Mucosa of descending colon (tissue), 3 donors: ENCODE results near the gene ADRA1B. TPM values are rescaled to one million over a fixed set of nuclear protein-coding genes. Genes with fewer than 3 reads are reported as not detected.

ENCODE experiments used
- ATAC-seq: fragments of 200-7000 bp; cut with Tn5 transposase; one replicate; pipeline ENCODE4 v1.9.1; 2020; ENCODE audit warnings: mild to moderate bottlenecking, moderate library complexity
- DNase-seq, 3 donors: peaks; one replicate each; pipeline ENCODE4 v3.0.0-alpha.2; 2020
- H3K36me3 ChIP-seq: fragments of 200-600 bp; one replicate; pipeline ENCODE4 v1.8.0; 2021; ENCODE audit warnings: low read depth, mild to moderate bottlenecking
- H3K4me1 ChIP-seq: fragments of 200-600 bp; one replicate; pipeline ENCODE4 v1.8.0; 2021; ENCODE audit warnings: low read depth, mild to moderate bottlenecking
- H3K4me3 ChIP-seq: fragments of 200-600 bp; one replicate; pipeline ENCODE4 v1.8.0; 2021; ENCODE audit warnings: mild to moderate bottlenecking
- H3K9me3 ChIP-seq: fragments of 200-600 bp; one replicate; pipeline ENCODE4 v1.8.0; 2021; ENCODE audit warnings: mild to moderate bottlenecking
- intact Hi-C, 2 donors: fragments of 100-400 bp; cut with DNase I in 1 of 2; cut with micrococcal nuclease in 1 of 2; formaldehyde crosslinking; loops; one replicate each; pipeline versions ENCODE4 v1.11.0 to v1.11.1; 2022; cut with DNase I, micrococcal nuclease
- total RNA-seq, 3 donors: library from RNA; stranded (reverse); fragmentation: NEBNext Ultra II Directional in 2 of 3; extraction: Animal tissue kit (Norgen Biotek cat#: 25700) in 2 of 3; gene quantifications; one replicate each; pipeline versions ENCODE4 v1.2.1 to v1.2.4, GENCODE V29; 2021 to 2023
- TF ChIP-seq, protein P1 (sequence below): fragments of 200-600 bp; IDR thresholded peaks from one replicate; pipeline ENCODE4 v1.8.0; 2022; ENCODE audit warnings: antibody characterized with exemption, mild to moderate bottlenecking
- donor health status: DM: no; HTN: no; CAD: no; lungs with moderate emphysema.
- donor health status: DM: no; HTN: no; CAD: no.
- donor health status: DM: no; HTN: yes; CAD: no.

Gene ADRA1B
- total RNA-seq, 3 donors from 2014 or later = 0.51 to 0.89 (median 0.69) TPM

DNA sequence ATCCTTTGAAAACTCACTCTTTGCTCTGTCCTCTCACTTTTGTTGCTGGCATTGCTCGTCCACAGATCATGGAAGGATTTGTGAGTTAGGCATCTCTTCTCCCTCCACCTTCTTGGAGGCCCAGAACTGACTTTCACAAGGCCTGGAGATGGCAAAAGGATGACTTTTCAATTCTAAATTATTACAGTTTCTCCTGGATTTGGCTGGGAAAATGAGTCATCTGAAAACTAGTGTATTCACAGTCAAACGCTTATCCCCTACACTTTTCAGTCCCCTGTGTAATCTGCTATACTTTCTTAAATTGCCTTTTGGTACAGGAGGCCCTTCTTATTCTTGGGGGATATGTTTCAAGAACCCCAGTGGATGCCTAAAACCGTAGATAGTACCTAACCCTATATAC, 35.6 kb downstream of the ADRA1B start:
- no peak for ATAC-seq

GRCh38 chr5:159953609-159954008, 37.3 kb downstream of the ADRA1B start:
- TF ChIP-seq, protein P1, sequence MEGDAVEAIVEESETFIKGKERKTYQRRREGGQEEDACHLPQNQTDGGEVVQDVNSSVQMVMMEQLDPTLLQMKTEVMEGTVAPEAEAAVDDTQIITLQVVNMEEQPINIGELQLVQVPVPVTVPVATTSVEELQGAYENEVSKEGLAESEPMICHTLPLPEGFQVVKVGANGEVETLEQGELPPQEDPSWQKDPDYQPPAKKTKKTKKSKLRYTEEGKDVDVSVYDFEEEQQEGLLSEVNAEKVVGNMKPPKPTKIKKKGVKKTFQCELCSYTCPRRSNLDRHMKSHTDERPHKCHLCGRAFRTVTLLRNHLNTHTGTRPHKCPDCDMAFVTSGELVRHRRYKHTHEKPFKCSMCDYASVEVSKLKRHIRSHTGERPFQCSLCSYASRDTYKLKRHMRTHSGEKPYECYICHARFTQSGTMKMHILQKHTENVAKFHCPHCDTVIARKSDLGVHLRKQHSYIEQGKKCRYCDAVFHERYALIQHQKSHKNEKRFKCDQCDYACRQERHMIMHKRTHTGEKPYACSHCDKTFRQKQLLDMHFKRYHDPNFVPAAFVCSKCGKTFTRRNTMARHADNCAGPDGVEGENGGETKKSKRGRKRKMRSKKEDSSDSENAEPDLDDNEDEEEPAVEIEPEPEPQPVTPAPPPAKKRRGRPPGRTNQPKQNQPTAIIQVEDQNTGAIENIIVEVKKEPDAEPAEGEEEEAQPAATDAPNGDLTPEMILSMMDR = no peak
- no peaks in the 10 kb centered on the region for H3K36me3 ChIP-seq
- no peak for ATAC-seq
- no peak for DNase-seq
- no peaks in the 10 kb centered on the region for H3K4me1 ChIP-seq
- H3K9me3 ChIP-seq = no peaks in the 10 kb centered on the region
- intact Hi-C loops = no loop called here
- no peak overlapping the region for H3K4me3 ChIP-seq

More for the DNA sequence above, 35.6 kb downstream of the ADRA1B start:
- no peak overlapping the region for H3K4me3 ChIP-seq
- TF ChIP-seq, protein P1 = no peak
- no peak for DNase-seq
- H3K9me3 ChIP-seq = no peaks in the 10 kb centered on the region
- intact Hi-C loops = no loop called here
- H3K4me1 ChIP-seq = no peaks in the 10 kb centered on the region
- no peaks in the 10 kb centered on the region for H3K36me3 ChIP-seq

DNA sequence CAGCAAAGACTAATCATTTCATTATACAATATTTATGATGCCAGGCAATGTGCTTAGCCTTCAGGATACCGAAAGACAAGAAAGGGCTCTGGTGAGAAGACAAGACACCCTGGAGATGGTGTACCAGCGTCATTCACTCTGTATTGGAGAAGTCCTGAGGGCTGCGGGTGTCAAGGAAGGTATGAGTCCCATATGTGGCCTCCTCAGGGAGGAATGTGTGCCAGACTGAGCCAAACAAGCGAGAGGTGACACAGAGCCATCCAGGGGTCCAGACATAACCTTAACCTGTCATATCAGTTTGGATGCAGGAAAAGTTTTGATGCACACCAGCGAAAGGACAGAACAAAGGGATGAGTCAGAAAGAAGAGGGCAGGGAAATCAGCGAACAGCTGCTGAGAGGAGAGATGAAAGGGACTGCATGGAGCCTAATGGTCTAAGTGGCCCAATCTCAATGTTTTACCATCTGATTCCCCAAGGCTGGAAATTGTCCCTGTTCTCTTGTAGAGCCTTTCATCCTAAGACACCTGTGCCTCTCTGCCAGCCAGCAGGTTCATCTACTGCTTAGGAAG, 38.9 kb downstream of the ADRA1B start:
- TF ChIP-seq, protein P1 = no peak
- H3K9me3 ChIP-seq = no peaks in the 10 kb centered on the region
- DNase-seq (no peak), ATAC-seq (no peak)
- H3K4me3 ChIP-seq = no peak overlapping the region
- intact Hi-C loops = no loop called here
- no peaks in the 10 kb centered on the region for H3K36me3 ChIP-seq
- no peaks in the 10 kb centered on the region for H3K4me1 ChIP-seq

- H3K36me3 ChIP-seq = no peaks in the 10 kb centered on the region
- TF ChIP-seq, protein P1 = no peak
- no peak overlapping the region for H3K4me3 ChIP-seq
- DNase-seq (no peak), ATAC-seq (no peak)
- intact Hi-C loops = no loop called here
- no peaks in the 10 kb centered on the region for H3K9me3 ChIP-seq
- no peaks in the 10 kb centered on the region for H3K4me1 ChIP-seq
Measured at GRCh38 chr5:159956074-159956473, 39.8 kb downstream of the ADRA1B start.

- H3K4me1 ChIP-seq = no peaks in the 10 kb centered on the region
- DNase-seq (no peak), ATAC-seq (no peak)
- H3K9me3 ChIP-seq = no peaks in the 10 kb centered on the region
- intact Hi-C loops = no loop called here
- H3K4me3 ChIP-seq = no peak overlapping the region
- H3K36me3 ChIP-seq = no peaks in the 10 kb centered on the region
- TF ChIP-seq, protein P1 = no peak
Measured at GRCh38 chr5:159961176-159962160, 45.2 kb downstream of the ADRA1B start.
